ENCODE measurements around the gene RUNDC3A. TPM values are rescaled to one million over a fixed set of nuclear protein-coding genes. Genes with fewer than 3 reads are reported as not detected.
"Not testable (repeated sequence)": the region's sequence is repeated elsewhere in the genome, so short reads cannot be mapped to it uniquely, and the experiment has no call there.

The RUNDC3A gene
- total RNA-seq, 1 donor = under 0.01 TPM

DNA sequence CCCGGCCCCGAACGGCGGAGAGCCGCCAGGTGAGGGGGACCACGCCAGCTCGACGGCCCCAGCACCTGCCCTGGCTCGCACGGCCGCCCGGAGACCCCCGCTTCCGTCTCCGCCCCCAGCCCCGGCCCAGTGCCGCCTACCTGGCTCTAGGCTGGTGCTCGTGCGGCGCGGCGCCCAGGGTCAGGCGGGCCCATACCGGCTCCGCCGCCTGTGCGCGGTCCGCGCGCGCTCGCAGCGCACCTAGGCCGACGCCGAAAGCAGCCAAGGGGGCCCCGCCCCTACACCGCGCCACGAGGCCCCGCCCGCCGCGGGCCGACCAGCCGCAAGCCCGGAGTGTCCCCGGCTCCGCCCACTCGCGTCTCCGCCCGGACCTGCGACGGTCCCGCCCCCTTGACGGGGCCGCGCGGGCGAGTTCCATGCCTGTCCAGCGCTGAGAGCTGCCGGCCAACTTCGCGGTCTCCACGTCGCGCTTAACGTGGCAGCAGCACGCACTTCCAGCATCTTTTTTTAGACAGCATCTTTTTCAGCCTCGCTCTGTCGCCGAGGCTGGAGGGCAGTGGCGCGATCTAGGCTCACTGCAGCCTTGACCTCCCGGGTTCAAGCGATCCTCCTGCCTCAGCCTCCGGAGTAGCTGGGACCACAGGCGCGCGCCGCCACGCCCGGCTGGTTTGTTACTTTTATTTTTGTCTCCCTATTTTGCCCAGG is 16.3 kb downstream of the RUNDC3A start, which contains the start of gene SLC25A39:
Gene SLC25A39, minus strand, starts transcription at position 253 of the 705 bp plus-strand sequence. CDS start 1,261 bp downstream, outside the sequence.
- TF ChIP-seq CTCF (IDR thresholded peaks at IDR 0.05; ENCODE audit: insufficient read depth, low read depth, low read length) = no peak
- DNase-seq (ENCODE audit: low read depth) = peak; percentile 95

GRCh38 chr17:44326861-44327444 is 18.6 kb downstream of the RUNDC3A start:
- DNase-seq (ENCODE audit: low read depth) = peak; percentile 98
- peak overlapping the region; percentile 7 for H3K4me3 ChIP-seq (ENCODE audit: low read depth, low read length)
- no peak for TF ChIP-seq CTCF (IDR thresholded peaks at IDR 0.05; ENCODE audit: insufficient read depth, low read depth, low read length)

More for the DNA sequence above, 16.3 kb downstream of the RUNDC3A start, which contains the start of gene SLC25A39:
- peak within 1 kb of the TSS; percentile 84 for H3K4me3 ChIP-seq (ENCODE audit: low read depth, low read length)

GRCh38 chr17:44327715-44328449 is 19.5 kb downstream of the RUNDC3A start:
- TF ChIP-seq CTCF (IDR thresholded peaks at IDR 0.05; ENCODE audit: insufficient read depth, low read depth, low read length) = no peak
- H3K4me3 ChIP-seq (ENCODE audit: low read depth, low read length) = no peak overlapping the region
- DNase-seq (ENCODE audit: low read depth) = no peak

GRCh38 chr17:44329516-44329915 is 21.1 kb downstream of the RUNDC3A start:
- not testable (repeated sequence) for DNase-seq (ENCODE audit: low read depth); H3K4me3 ChIP-seq (ENCODE audit: low read depth, low read length)

DNA sequence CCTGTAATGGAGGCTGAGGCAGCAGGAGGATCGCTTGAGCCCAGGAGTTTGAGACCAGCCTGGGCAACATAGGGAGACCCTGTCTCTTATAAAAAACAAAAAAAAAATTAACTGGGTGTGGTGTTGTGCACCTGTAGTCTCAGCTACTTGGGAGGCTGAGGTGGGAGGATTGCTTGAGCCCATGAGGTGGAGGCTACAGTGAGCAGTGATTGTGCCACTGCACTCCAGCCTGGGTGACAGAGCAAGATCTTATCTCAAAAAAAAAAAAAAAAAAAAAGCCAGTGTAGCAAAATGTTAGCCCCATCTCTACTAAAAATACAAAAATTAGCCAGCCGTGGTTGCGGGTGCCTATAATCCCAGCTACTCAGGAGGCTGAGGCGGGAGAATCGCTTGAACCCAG is 21.9 kb downstream of the RUNDC3A start:
- not testable (repeated sequence) for DNase-seq (ENCODE audit: low read depth); H3K4me3 ChIP-seq (ENCODE audit: low read depth, low read length)

DNA sequence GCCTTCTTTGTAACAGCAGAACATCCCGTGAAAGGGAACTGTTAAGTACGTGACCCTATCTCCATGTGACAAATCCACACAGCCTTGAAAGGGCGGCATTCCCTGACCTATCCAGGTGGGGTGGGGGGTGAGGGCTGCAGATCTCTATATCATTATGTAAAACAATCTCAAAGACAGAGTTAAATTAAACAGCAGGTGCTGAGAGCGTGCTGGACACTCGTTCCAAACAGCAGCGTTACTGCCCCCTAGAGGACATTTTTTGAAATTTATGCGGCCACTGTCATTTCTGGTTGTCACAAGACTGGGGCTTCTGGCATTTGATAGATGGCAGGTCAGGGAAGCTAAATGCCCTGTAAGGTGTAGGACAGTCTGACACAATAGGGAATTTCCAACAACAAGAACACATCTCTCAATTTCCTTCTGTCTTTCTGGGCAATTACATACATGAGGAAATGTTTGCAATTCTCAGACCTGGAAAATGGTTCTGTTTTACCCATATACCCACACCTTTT is 22.9 kb downstream of the RUNDC3A start:
- no peak overlapping the region for H3K4me3 ChIP-seq (ENCODE audit: low read depth, low read length)
- TF ChIP-seq CTCF (IDR thresholded peaks at IDR 0.05; ENCODE audit: insufficient read depth, low read depth, low read length) = peak; percentile 75
- peak; percentile 79 for DNase-seq (ENCODE audit: low read depth)

DNA sequence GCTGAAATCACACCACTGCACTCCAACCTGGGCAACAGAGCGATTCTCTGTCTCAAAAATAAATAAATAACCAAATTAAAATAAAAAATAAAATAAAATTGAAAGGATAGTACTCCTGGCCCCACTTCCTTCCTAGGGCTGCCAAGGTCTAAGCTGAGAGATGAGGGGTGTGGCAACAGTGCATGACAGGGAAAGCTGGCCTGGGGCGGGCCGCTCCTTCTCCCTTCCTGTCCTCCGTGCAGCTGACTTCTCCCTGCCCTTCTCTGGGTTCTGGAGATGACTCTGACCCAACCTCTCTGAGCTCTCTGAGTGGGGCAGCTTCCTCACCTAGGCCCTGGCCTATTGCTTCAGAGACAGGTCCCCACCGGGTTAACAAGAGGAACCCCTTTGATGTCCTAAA is 25.0 kb downstream of the RUNDC3A start:
- TF ChIP-seq CTCF (IDR thresholded peaks at IDR 0.05; ENCODE audit: insufficient read depth, low read depth, low read length) = no peak
- no peak for DNase-seq (ENCODE audit: low read depth)
- H3K4me3 ChIP-seq (ENCODE audit: low read depth, low read length) = no peak overlapping the region

All from fibroblast of villous mesenchyme (primary cell).